Suprapubic skin (tissue), 3 donors: ENCODE results near the gene OR8B4.
"Not testable (repeated sequence)": the region's sequence is repeated elsewhere in the genome, so short reads cannot be mapped to it uniquely, and the experiment has no call there.

Source experiments
- CTCF ChIP-seq, 2 donors: fragments of 200-600 bp in 1 of 2; fragments of 450-650 bp in 1 of 2; sonication (generic) in 1 of 2; IDR thresholded peaks; one replicate each; pipeline ENCODE4 v1.5.1; 2016 to 2019; ENCODE audit warnings: antibody characterized with exemption in 2 of 2, mild to moderate bottlenecking in 1 of 2, moderate library complexity in 1 of 2
- EP300 ChIP-seq: sonication (generic); formaldehyde crosslinking; IDR thresholded peaks from one replicate; pipeline ENCODE4 v1.6.1; 2017; ENCODE audit warnings: antibody characterized with exemption
- POLR2A ChIP-seq, 2 donors: fragments of 450-650 bp; IDR thresholded peaks; one replicate each; pipeline ENCODE4 v1.6.1; 2017; ENCODE audit warnings: antibody characterized with exemption in 2 of 2, mild to moderate bottlenecking in 2 of 2, moderate library complexity in 2 of 2

GRCh38 chr11:124403186-124403585 is 21.5 kb downstream of the OR8B4 start:
- not testable (repeated sequence) for TF ChIP-seq POLR2A (IDR thresholded peaks at IDR 0.05); CTCF (IDR thresholded peaks at IDR 0.05); EP300
